ENCODE data around the gene STMN1.
A peak's percentile ranks its signal among the peaks of the same experiment; 100 is the strongest.

The STMN1 gene

DNA sequence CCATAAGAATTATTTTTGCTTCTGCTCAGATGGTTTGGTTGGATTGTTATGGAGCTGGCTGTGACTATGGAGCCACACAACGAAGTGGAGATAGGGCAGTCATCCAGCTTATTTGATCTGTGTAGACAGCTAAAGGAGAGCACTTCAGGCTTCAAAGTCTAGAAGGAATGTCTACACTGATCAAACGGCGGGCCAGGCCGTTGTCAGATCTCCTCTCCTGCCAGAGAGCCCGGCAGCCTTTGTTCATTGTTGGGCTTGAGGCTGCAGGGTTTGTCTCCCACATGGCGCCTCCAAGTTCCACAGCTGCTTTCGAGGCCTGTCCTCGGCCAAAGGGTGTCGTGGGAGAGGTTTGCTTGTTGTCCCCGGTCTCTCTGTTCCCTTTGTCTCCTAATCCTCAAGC lies 2.8 kb upstream of the STMN1 start:
- no peak for TF ChIP-seq ZNF274 (IDR thresholded peaks at IDR 0.05; ENCODE audit: low read depth, low read length)
- no peak overlapping the region for H3K4me3 ChIP-seq (ENCODE audit: low read length)

DNA sequence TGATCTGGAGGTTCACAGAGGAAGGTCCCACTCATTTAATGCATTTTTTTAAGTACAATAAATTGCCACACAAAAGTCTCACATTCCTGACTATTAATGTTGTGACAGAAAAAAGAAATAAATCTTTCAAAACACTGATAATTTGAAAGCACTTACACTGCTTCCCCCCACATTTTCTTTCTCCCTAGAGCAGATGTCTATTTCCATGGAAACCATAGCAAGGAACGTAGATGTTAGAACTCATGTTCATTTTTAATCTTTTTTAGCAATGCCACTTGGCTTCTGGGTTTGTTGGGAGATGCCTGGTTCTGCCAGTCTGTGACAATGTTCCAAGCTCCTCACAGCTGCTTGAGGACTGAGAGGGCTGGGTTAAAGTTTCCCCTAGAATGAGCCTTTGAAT lies 1.9 kb upstream of the STMN1 start:
- TF ChIP-seq ZNF274 (IDR thresholded peaks at IDR 0.05; ENCODE audit: low read depth, low read length), result no peak
- no peak overlapping the region for H3K4me3 ChIP-seq (ENCODE audit: low read length)

DNA sequence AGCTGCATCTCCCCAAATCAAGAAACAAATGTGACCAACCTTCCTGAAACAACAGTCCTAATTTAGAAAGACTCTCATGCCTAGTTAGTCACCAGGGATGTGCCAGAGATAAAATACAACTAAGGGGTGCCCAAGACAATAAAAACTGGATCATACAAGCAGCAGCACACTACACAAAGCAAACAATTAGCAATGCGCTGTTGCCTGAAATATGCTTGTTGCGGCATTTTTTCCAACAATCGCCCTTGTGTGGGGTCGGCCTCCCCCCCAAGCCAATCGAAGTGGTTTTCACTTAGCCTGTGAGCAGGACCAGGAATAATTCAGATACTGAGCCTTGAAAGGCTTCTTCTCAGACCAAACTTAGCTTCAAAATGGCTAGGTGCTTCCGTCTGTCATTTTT lies 1.4 kb upstream of the STMN1 start:
- no peak overlapping the region for H3K4me3 ChIP-seq (ENCODE audit: low read length)
- TF ChIP-seq ZNF274 (IDR thresholded peaks at IDR 0.05; ENCODE audit: low read depth, low read length), result no peak

GRCh38 chr1:25906644-25907300 lies 553 bp upstream of the STMN1 start:
- no peak for TF ChIP-seq ZNF274 (IDR thresholded peaks at IDR 0.05; ENCODE audit: low read depth, low read length)
- peak overlapping the region; percentile 25; the same call in 1 of the 2 replicates for H3K4me3 ChIP-seq (ENCODE audit: low read length)

- H3K4me3 ChIP-seq (ENCODE audit: low read length), result peak overlapping the region; percentile 94
- TF ChIP-seq ZNF274 (IDR thresholded peaks at IDR 0.05; ENCODE audit: low read depth, low read length), result no peak
These were observed 1.1 kb downstream of the STMN1 start for GRCh38 chr1:25904943-25905679.

GRCh38 chr1:25903986-25904385 lies 2.2 kb downstream of the STMN1 start:
- H3K4me3 ChIP-seq (ENCODE audit: low read length), result peak overlapping the region; percentile 87
- TF ChIP-seq ZNF274 (IDR thresholded peaks at IDR 0.05; ENCODE audit: low read depth, low read length), result no peak

GRCh38 chr1:25902462-25902861 lies 3.8 kb downstream of the STMN1 start:
- no peak for TF ChIP-seq ZNF274 (IDR thresholded peaks at IDR 0.05; ENCODE audit: low read depth, low read length)
- no peak overlapping the region for H3K4me3 ChIP-seq (ENCODE audit: low read length)

- TF ChIP-seq ZNF274 (IDR thresholded peaks at IDR 0.05; ENCODE audit: low read depth, low read length), result no peak
- H3K4me3 ChIP-seq (ENCODE audit: low read length), result no peak overlapping the region
These were observed 6.0 kb downstream of the STMN1 start for GRCh38 chr1:25900219-25900618.

GRCh38 chr1:25899792-25900191 lies 6.4 kb downstream of the STMN1 start:
- TF ChIP-seq ZNF274 (IDR thresholded peaks at IDR 0.05; ENCODE audit: low read depth, low read length), result no peak

DNA sequence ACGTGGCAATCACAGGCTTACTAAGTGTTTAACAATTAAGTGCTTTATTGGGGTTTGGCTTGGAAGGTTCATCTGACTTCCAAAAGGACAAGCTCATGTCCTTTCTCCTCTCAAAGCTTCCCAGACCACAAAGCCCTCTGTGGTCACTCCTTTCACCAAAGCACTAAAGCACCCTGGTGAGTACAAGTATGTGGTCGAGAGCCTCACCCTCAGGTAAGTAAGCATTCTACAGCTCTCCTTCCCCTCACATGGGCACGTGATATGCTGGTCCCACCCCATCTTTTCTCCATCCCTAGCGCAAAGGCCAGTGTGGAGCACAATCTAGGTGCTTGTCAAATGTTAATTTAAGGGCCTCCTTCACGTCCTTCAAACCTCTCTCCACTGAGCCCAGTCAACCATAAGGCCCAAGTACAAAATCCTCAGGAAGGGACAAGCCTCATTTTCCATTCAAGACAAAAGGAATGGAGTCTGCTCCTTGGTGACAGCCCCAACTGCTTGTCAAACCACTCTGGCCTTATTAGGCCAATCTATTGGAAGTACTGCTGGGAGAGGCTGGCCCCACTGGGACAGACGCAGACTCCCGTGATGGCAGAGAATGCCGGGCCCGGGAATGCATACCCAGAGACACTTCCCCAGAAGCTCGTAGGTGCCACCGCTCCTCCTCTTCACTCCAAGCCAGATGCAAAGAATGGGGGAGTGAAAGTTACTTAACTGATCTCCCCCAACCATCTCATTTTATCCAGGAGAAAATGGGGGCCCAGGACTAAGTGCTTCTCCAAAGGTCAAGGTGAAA lies 7.8 kb downstream of the STMN1 start:
- TF ChIP-seq ZNF274 (IDR thresholded peaks at IDR 0.05; ENCODE audit: low read depth, low read length), result no peak
- H3K4me3 ChIP-seq (ENCODE audit: low read length), result no peak overlapping the region

More at GRCh38 chr1:25899792-25900191, 6.4 kb downstream of the STMN1 start:
- no peak overlapping the region for H3K4me3 ChIP-seq (ENCODE audit: low read length)

GRCh38 chr1:25897754-25898153 lies 8.5 kb downstream of the STMN1 start:
- no peak for TF ChIP-seq ZNF274 (IDR thresholded peaks at IDR 0.05; ENCODE audit: low read depth, low read length)
- H3K4me3 ChIP-seq (ENCODE audit: low read length), result no peak overlapping the region

DNA sequence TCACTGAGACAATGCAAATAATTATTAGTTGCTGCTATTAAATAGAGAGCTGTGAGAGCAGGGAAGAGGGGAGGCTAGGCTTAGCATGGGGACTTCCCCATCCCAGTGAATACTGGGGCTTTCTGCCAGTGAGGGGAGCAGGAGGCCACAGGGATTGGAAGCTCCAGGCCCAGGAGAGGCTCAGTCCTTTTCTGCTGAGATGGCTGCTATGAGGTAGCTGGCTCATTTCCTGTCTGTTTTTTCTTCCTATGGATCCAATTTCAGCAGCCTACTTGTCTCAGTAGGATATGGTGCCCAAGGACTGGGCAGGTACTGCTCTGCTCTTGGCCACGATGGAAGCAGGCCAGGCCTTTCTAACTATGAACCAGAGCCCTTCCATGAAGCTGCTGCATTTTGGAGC lies 10.0 kb downstream of the STMN1 start:
- no peak overlapping the region for H3K4me3 ChIP-seq (ENCODE audit: low read length)
- TF ChIP-seq ZNF274 (IDR thresholded peaks at IDR 0.05; ENCODE audit: low read depth, low read length), result no peak

GRCh38 chr1:25895365-25895990 lies 10.7 kb downstream of the STMN1 start:
- no peak for TF ChIP-seq ZNF274 (IDR thresholded peaks at IDR 0.05; ENCODE audit: low read depth, low read length)
- H3K4me3 ChIP-seq (ENCODE audit: low read length), result no peak overlapping the region

DNA sequence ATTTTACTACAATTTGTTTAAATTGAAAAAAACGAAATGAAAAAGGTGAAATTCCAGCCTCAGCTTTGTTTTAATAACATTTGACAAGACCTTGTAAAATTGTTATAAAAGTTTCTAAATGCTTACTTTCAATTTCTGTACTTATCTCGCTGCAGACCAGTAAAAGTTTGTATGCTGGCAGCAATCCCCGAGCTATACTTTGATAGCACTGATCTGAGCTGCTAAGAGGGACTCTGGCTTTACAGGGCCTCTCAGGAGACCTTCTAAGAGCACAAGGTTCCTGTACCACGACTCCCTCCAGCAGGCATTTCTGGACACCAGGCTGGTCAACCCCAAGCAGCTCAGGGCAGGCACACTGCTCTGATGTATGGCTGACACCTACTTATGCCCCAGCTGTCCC lies 13.1 kb downstream of the STMN1 start:
- no peak overlapping the region for H3K4me3 ChIP-seq (ENCODE audit: low read length)
- no peak for TF ChIP-seq ZNF274 (IDR thresholded peaks at IDR 0.05; ENCODE audit: low read depth, low read length)
